ENCODE results near the gene DEXI.

Gene DEXI

DNA sequence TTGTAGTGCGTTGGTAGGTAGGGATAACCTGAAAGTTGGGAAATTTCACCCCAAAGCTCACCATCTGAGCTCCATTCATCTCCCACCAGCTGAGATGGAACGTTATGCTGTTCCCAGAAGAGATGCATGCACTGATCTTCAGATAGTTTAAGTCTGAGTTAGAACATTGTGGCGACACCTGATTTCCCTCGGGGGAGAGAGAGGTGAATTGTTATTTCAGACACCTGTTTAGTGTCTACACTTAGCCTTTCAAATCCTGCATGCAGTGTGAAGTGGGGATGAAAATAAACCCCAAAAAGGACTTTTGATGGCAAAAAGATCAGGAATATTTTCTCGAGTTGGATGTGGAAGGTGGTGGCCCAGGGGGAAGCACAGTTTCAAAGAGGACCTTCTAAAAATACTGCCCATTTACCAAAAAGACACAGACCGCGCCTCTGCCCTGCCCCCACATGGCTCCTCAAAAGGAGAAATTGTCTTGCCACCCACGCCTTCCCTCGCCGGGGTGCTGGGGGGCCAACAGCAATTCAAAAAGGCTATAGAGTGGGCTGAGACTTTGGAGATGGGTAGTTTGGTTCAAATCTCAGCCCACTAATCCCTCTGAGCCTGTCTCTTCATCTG lies 53.8 kb downstream of the DEXI start:
- no peak for DNase-seq

DNA sequence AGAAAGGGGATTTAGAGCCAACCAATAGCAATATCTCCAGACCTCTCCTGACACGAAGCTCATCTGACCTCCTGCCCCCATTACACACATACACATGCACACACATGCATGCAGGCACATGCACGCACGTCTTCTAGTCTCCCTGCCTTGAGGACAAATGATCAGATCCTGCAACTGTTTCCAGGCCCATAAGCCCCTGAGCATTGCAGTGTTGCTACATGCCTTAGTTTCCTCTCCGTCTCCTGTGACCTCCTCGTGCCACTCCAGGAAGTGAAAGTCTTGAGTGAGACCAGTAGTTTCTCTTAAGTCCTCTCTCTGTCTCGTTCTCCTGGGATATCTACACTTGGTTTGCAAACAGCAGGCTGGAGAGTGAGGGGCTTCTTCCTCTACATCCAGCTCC lies 57.0 kb downstream of the DEXI start:
- DNase-seq, result no peak

DNA sequence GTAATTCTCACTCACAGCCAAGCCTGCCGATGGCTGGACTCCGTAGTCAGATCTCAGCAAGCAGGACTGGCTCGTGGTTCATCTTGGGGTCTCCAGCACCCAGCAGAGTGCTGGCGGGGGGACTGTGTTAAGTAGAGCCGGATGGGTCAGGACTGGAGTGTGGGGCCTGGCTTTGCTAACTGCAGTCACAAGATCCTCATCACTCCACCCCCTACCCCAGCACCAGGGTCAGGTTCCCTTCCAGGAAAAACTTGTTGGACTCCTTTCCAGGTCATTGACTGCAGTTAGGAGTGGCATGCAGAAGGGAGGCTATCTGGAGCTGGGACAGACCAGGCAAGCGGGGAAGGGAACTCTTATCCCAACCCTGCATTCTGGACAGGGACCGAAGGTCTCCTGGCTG lies 59.3 kb downstream of the DEXI start:
- DNase-seq, result no peak

DNA sequence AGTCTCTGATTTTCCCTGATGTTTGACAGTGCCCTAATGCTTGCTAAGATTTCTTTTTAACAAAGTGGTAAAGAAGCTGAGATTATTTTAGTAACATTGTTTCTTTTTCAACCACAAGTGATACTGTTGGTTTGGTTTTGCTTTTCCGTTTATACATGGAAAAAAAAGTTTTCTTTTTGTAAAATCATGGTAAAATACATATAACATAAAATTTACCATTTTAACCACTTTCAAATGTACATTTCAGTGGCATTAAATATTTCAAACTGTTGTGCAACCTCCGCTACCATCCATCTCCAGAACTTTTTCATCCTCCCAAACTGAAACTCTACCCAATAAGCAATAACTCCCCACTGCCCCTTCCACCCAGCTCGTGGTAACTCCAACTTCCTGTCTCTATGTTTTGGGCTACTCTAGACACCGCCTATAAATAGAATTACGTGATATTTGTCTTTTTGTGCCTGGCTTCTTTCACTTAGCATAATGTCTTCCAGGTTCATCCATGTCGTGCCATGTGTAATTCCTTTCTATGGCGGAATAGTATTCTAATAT lies 60.7 kb downstream of the DEXI start:
- no peak for DNase-seq

DNA sequence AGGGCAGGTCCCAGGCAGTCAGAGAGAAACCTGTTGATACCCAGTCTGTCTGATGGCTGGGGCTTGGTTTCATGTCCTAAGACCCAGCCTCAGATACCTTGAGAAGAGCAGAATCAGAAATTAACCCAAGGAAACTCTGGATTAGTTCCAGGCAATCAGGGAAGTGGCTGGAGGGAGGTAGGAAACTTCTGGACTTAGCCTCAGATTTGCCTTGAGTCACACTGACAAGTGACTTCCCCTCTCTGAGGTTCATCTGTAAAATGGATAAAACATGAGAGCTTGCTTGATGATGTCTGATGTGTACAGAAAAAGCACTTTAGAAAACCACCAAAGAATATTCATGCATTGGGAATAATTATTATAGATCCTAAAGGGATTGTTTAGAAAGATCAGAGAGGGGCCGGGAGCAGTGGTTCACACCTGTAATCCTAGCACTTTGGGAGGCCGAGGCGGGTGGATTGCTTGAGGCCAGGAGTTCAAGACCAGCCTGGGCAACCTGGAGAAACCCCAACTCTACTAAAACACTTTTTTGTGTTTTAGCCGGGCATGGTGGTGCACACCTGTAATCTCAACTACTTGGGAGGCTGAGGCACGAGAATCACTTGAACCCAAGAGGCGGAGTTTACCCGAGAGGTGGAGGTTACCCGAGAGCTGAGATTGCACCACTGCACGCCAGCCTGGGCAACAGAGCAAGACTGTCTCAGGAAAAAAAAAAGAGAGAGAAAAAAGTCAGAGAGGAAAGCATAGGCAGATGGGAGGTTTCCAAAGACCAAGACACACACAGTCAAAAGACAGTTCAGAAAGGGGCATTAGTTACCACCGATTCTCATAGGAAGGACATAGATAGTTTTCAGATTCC lies 61.4 kb downstream of the DEXI start:
- DNase-seq, result no peak

DNA sequence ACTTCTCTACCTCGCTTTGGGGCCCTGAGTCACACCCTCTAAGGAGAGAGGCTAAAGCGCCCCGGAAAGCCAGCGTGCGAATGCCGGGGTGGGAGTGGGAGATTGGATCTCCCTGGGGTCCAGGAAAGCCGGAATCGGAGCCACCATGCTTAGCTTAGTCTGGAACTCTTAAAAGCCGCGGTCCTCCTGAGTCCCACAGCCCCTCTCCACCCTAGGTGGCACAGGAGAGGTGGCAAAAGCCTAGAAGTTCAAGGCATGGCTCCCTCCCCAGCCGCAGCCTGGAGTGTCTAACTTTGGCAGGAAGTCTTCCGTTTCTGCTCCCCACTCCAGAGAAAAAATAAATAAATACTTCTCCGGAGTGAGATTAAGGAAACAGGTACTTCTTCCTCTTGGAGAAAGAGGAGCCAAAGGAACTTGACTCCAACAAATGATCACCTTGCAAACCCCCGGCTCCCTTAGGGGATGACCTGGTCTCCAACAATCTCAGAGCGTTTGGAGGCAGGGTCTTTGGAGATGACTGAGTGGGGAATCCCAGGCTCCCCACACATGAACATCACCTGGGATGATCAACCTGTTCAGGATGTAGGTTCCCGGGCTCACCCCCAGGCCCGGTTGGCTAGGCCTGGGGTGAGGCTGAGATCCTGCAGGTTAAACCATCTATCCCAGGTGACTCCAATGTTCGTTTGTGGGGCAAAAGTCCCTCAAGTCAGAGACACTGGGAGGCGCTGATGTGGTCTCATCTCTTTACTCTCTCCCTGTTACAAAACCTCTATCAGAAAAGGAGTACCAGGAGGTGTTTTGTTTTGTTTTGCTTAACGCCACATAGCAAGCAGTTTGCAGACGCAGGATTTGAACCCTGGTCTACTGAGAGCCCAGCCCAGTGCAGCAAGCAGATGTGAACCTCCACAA lies 62.3 kb downstream of the DEXI start:
- no peak for DNase-seq
